K562 (cell line): ENCODE measurements around the gene LMO2. TPM values are rescaled to one million over a fixed set of nuclear protein-coding genes. Genes with fewer than 3 reads are reported as not detected.
A peak's percentile ranks its signal among the peaks of the same experiment; 100 is the strongest.

Source experiments
- FOSL1 ChIP-seq: fragments of 200-800 bp; sonication (Bioruptor generic); conservative IDR thresholded peaks from 2 replicates; pipeline ENCODE4 v1.6.1; 2016; ENCODE audit warnings: missing genetic modification characterization, missing compliant biosample characterization
- HNRNPUL1 ChIP-seq: fragments of 200-400 bp; formaldehyde crosslinking; IDR thresholded peaks from 2 replicates; pipeline ENCODE4 v1.6.1; 2017; ENCODE audit warnings: low read length
- POLR2G ChIP-seq: fragments of 200-400 bp; formaldehyde crosslinking; IDR thresholded peaks from 2 replicates; pipeline ENCODE4 v1.6.1; 2017; ENCODE audit warnings: low read depth, mild to moderate bottlenecking, antibody characterized with exemption, low read length, moderate library complexity
- RBM22 ChIP-seq: fragments of 200-400 bp; formaldehyde crosslinking; IDR thresholded peaks from 2 replicates; pipeline ENCODE4 v1.6.1; 2018; ENCODE audit warnings: low read length, low read depth; ENCODE audit not compliant: poor library complexity, severe bottlenecking
- SOX6 ChIP-seq: fragments of 450-650 bp; IDR thresholded peaks from 2 replicates; pipeline ENCODE4 v1.6.1; 2014; ENCODE audit warnings: mild to moderate bottlenecking
- TCFL5 ChIP-seq: fragments of 250-450 bp; sonication (Bioruptor Pico); conservative IDR thresholded peaks from 2 replicates; pipeline ENCODE4 v1.6.1; 2021; ENCODE audit warnings: mild to moderate bottlenecking, moderate library complexity, matching md5 sums
- XRCC5 ChIP-seq: fragments of 200-400 bp; formaldehyde crosslinking; IDR thresholded peaks from 2 replicates; pipeline ENCODE4 v1.6.1; 2017; ENCODE audit warnings: low read depth, mild to moderate bottlenecking, low read length
- YY1 ChIP-seq, 3 experiments: IDR thresholded peaks; 2 replicates each; pipeline ENCODE4 v1.6.1; 2011; ENCODE audit warnings: low read length in 2 of 3, mild to moderate bottlenecking in 2 of 3, moderate library complexity in 2 of 3, borderline replicate concordance in 1 of 3, control low read depth in 1 of 3, low read depth in 1 of 3; ENCODE audit not compliant: insufficient read depth in 3 of 3, insufficient replicate concordance in 2 of 3, control insufficient read depth in 1 of 3, insufficient read length in 1 of 3; ENCODE audit errors: extremely low read depth in 1 of 3
- ZFPM2 ChIP-seq: fragments of 250-450 bp; sonication (Bioruptor Pico); IDR thresholded peaks from 2 replicates; pipeline ENCODE4 v1.5.1; 2022; ENCODE audit warnings: mild to moderate bottlenecking
- polyA plus RNA-seq, 8 experiments: library from polyadenylated mRNA; depleted of rRNA in 4 of 8; stranded (reverse) in 5 of 8; unstranded in 3 of 8; fragments of >200 nt; fragmentation: Nextera tagmentation in 2 of 8; fragmentation: Illumina TruSeq in 1 of 8; extraction: Ambion mirVana in 2 of 8; extraction: Trizol in 1 of 8; gene quantifications; 2 replicates each; pipeline versions ENCODE4 v1.2.1 to v1.2.3, GENCODE V29; 2011 to 2014; ENCODE audit warnings: inconsistent platforms in 1 of 8, missing spikeins in 1 of 8
- total RNA-seq, 7 experiments: library from RNA; depleted of rRNA in 6 of 7; stranded (reverse); fragments of >200 nt in 6 of 7; fragmentation: Illumina TruSeq in 2 of 7; extraction: Trizol in 2 of 7; gene quantifications; 2 replicates each; pipeline versions ENCODE4 v1.2.1 to v1.2.3, GENCODE V29; 2011 to 2021; ENCODE audit warnings: low replicate concordance in 1 of 7
- TF ChIP-seq, protein P1 (sequence below): fragments of 250-450 bp; sonication (Bioruptor Pico); IDR thresholded peaks from 2 replicates; pipeline ENCODE4 v1.5.0; 2021; ENCODE audit warnings: mild to moderate bottlenecking, moderate library complexity
- TF ChIP-seq, protein P2 (sequence below): fragments of 250-450 bp; sonication (Bioruptor Pico); IDR thresholded peaks from 2 replicates; pipeline ENCODE4 v1.5.0; 2020; ENCODE audit warnings: mild to moderate bottlenecking
- TF ChIP-seq, protein P3 (sequence below): fragments of 250-450 bp; sonication (Bioruptor Pico); IDR thresholded peaks from 2 replicates; pipeline ENCODE4 v1.4.0; 2020; ENCODE audit warnings: mild to moderate bottlenecking

Gene LMO2
- total and polyA plus RNA-seq, 9 of the 15 experiments (the other 6 are each of a cell fraction or from before 2014, with no cell fraction given): 6.9 to 126 (median 91.5) TPM

DNA sequence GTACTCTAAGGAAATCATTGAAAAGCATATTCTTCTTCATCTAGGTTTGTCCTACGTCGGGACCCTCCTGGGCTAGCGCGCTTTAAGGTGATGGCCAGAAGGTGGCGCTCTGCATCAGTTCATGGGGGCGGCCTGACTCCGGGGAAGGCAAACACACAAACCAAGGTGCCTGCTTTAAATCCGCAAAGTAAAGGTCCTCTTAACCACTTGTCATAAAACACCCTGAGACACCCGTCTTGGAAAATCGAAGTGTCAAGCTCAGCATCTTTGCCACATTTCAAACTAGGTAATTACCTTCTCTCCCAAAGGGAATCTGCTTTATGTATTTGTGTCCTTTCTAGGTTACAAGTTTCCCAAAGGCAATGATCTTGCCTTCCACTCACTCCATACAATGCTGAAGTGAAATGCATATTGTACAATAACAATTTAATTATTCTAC is 33.9 kb downstream of the LMO2 start (continued):
- TF ChIP-seq YY1 (IDR thresholded peaks at IDR 0.05; ENCODE audit: borderline replicate concordance in 1 of 3, control insufficient read depth in 1 of 3, extremely low read depth in 1 of 3, insufficient read depth in 3 of 3, insufficient read length in 1 of 3, insufficient replicate concordance in 2 of 3, low read depth in 1 of 3, low read length in 2 of 3): no peak
- 0 out of 2 replicates have a peak, but pooled peaks have one; percentile 38 for TF ChIP-seq FOSL1 (tag)
- TF ChIP-seq XRCC5: 0 out of 2 replicates have a peak, but pooled peaks have one; percentile 38
- TF ChIP-seq, protein P1, sequence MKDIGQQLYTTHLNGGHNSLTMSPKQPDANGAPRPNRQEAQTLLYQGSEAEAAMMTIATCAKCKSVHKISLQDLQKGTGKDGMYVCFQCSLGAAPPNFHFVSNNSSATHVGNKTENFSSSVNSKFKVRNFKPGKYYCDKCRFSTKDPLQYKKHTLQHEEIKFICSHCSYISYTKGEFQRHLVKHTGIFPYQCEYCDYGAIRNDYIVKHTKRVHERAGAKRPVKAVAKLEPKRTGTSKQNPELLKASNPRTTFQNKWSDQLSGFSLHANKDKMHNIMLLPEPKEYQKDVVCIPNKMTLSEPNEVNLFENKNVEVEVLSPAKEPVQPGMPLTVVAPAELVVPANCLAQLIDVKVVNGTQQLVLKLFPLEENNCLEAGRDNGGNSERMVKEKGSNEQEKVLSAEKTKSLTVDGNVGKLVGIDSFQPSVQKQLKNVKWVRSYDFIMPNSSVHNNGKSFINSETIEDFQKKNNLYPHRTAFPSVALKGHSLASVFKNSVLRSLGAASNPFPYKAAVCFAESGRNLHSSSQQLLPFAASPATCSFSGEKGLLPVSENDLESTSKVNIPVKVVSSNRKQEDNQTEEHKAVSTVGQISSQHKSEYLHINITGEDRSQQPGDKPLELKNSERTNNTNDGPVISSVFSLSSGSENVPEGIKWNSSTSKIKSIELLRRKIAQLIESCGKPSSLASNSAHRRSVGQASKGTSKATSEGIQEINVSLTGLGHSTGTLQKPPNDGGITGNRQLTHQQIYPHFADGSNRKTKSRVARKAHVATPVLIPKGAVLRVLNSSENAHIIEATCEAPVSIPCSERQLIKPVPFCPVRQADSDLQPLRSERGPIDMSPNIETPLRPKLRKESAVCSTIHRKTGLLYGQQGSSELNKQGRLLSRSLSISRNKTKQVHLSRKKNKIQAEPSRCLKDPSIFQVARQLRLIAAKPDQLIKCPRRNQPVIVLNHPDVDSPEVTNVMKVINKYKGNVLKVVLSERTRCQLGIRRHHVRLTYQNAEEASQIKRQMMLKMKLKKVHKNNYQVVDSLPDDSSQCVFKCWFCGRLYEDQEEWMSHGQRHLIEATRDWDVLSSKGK (CRISPR knock-in tag): no peak
- TF ChIP-seq SOX6: peak; percentile 26; the same call in 1 of the 2 replicates
- no peak for TF ChIP-seq ZFPM2 (CRISPR knock-in tag)
- TF ChIP-seq TCFL5 (CRISPR knock-in tag): no peak
- TF ChIP-seq POLR2G: 0 out of 2 replicates have a peak, but pooled peaks have one; percentile 28
- TF ChIP-seq, protein P2, sequence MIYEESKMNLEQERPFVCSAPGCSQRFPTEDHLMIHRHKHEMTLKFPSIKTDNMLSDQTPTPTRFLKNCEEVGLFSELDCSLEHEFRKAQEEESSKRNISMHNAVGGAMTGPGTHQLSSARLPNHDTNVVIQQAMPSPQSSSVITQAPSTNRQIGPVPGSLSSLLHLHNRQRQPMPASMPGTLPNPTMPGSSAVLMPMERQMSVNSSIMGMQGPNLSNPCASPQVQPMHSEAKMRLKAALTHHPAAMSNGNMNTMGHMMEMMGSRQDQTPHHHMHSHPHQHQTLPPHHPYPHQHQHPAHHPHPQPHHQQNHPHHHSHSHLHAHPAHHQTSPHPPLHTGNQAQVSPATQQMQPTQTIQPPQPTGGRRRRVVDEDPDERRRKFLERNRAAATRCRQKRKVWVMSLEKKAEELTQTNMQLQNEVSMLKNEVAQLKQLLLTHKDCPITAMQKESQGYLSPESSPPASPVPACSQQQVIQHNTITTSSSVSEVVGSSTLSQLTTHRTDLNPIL (CRISPR knock-in tag): no peak
- no peak for TF ChIP-seq RBM22
- no peak for TF ChIP-seq HNRNPUL1
- TF ChIP-seq, protein P3, sequence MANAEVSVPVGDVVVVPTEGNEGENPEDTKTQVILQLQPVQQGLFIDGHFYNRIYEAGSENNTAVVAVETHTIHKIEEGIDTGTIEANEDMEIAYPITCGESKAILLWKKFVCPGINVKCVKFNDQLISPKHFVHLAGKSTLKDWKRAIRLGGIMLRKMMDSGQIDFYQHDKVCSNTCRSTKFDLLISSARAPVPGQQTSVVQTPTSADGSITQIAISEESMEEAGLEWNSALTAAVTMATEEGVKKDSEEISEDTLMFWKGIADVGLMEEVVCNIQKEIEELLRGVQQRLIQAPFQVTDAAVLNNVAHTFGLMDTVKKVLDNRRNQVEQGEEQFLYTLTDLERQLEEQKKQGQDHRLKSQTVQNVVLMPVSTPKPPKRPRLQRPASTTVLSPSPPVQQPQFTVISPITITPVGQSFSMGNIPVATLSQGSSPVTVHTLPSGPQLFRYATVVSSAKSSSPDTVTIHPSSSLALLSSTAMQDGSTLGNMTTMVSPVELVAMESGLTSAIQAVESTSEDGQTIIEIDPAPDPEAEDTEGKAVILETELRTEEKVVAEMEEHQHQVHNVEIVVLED: no peak
